H9 (cell line): Measurements from ENCODE around the gene PI4KB. TPM values are rescaled to one million over a fixed set of nuclear protein-coding genes. Genes with fewer than 3 reads are reported as not detected.

ENCODE experiments used
- DNase-seq: peaks from one replicate; pipeline ENCODE4 v3.0.0-alpha.2; 2017
- H2AFZ ChIP-seq: one replicate; pipeline ENCODE4 v1.6.1; 2013; ENCODE audit warnings: mild to moderate bottlenecking, low read length, control low read depth, moderate library complexity
- H2AK5ac ChIP-seq: 2 replicates; pipeline ENCODE4 v1.6.1; 2013; ENCODE audit warnings: low read length, control low read depth, mixed read lengths; ENCODE audit not compliant: insufficient read length
- H2BK120ac ChIP-seq: one replicate; pipeline ENCODE4 v1.6.1; 2013; ENCODE audit warnings: low read depth, mild to moderate bottlenecking, low read length, control low read depth, inconsistent platforms; ENCODE audit not compliant: poor library complexity, severe bottlenecking
- H2BK12ac ChIP-seq: 2 replicates; pipeline ENCODE4 v1.6.1; 2013; ENCODE audit warnings: low read length, control low read depth, mixed read lengths, low read depth; ENCODE audit not compliant: insufficient read length
- H2BK15ac ChIP-seq: 2 replicates; pipeline ENCODE4 v1.6.1; 2013; ENCODE audit warnings: low read depth, low read length, control low read depth
- H2BK20ac ChIP-seq: one replicate; pipeline ENCODE4 v1.6.1; 2013; ENCODE audit warnings: low read depth, mild to moderate bottlenecking, low read length, control low read depth, inconsistent platforms; ENCODE audit not compliant: poor library complexity, severe bottlenecking
- H2BK5ac ChIP-seq: 2 replicates; pipeline ENCODE4 v1.6.1; 2013; ENCODE audit warnings: low read length, control low read depth, mixed read lengths; ENCODE audit not compliant: insufficient read length
- H3K14ac ChIP-seq: 2 replicates; pipeline ENCODE4 v1.6.1; 2013; ENCODE audit warnings: low read length, control low read depth; ENCODE audit not compliant: insufficient read depth
- H3K18ac ChIP-seq: 2 replicates; pipeline ENCODE4 v1.6.1; 2013; ENCODE audit warnings: low read depth, mild to moderate bottlenecking, mixed read lengths, low read length, control low read depth; ENCODE audit not compliant: insufficient read length
- H3K23ac ChIP-seq: 2 replicates; pipeline ENCODE4 v1.6.1; 2013; ENCODE audit warnings: low read length, control low read depth, mixed read lengths, low read depth; ENCODE audit not compliant: insufficient read length
- H3K23me2 ChIP-seq: 2 replicates; pipeline ENCODE4 v1.6.1; 2013; ENCODE audit warnings: low read depth, mild to moderate bottlenecking, mixed read lengths, low read length, control low read depth; ENCODE audit not compliant: insufficient read length, poor library complexity, severe bottlenecking
- H3K27ac ChIP-seq: 2 replicates; pipeline ENCODE4 v1.5.1; 2013; ENCODE audit warnings: low read length, control low read depth, mixed read lengths, low read depth; ENCODE audit not compliant: insufficient read length
- H3K27me3 ChIP-seq: 2 replicates; pipeline ENCODE4 v1.6.1; 2013; ENCODE audit warnings: low read length, control low read depth, inconsistent platforms; ENCODE audit not compliant: insufficient read depth
- H3K4ac ChIP-seq: 2 replicates; pipeline ENCODE4 v1.6.1; 2013; ENCODE audit warnings: low read depth, mild to moderate bottlenecking, control low read depth, inconsistent platforms, low read length, moderate library complexity
- H3K4me1 ChIP-seq: 2 replicates; pipeline ENCODE4 v1.6.1; 2013; ENCODE audit warnings: low read length, control low read depth, inconsistent platforms; ENCODE audit not compliant: insufficient read depth
- H3K4me2 ChIP-seq: 2 replicates; pipeline ENCODE4 v1.6.1; 2013; ENCODE audit warnings: low read length, control low read depth, mixed read lengths; ENCODE audit not compliant: insufficient read length, insufficient read depth
- H3K56ac ChIP-seq: 2 replicates; pipeline ENCODE4 v1.6.1; 2013; ENCODE audit warnings: low read depth, mild to moderate bottlenecking, mixed read lengths, low read length, control low read depth; ENCODE audit not compliant: insufficient read length
- H3K79me1 ChIP-seq: 2 replicates; pipeline ENCODE4 v1.6.1; 2013; ENCODE audit warnings: low read depth, mild to moderate bottlenecking, moderate library complexity, low read length, control low read depth, inconsistent platforms; ENCODE audit not compliant: insufficient read depth, poor library complexity, severe bottlenecking
- H3K79me2 ChIP-seq: 2 replicates; pipeline ENCODE4 v1.6.1; 2013; ENCODE audit warnings: low read length, control low read depth, inconsistent platforms; ENCODE audit not compliant: insufficient read depth
- H3K9ac ChIP-seq: 2 replicates; pipeline ENCODE4 v1.6.1; 2013; ENCODE audit warnings: low read length, control low read depth, mixed read lengths; ENCODE audit not compliant: insufficient read length; ENCODE audit errors: extremely low read depth
- H3K9me3 ChIP-seq: one replicate; pipeline ENCODE4 v1.6.1; 2013; ENCODE audit warnings: low read depth, low read length, inconsistent platforms; ENCODE audit not compliant: control insufficient read depth
- H3T11ph ChIP-seq: one replicate; pipeline ENCODE4 v1.6.1; 2013; ENCODE audit warnings: mild to moderate bottlenecking, low read length, control low read depth, inconsistent platforms
- H4K20me1 ChIP-seq: one replicate; pipeline ENCODE4 v1.6.1; 2013; ENCODE audit not compliant: control insufficient read depth, insufficient read length, insufficient read depth
- H4K5ac ChIP-seq: 2 replicates; pipeline ENCODE4 v1.6.1; 2013; ENCODE audit warnings: low read depth, mild to moderate bottlenecking, mixed read lengths, low read length, control low read depth; ENCODE audit not compliant: insufficient read length
- H4K8ac ChIP-seq: replicated peaks from 2 replicates; pipeline ENCODE4 v1.6.1; 2013; ENCODE audit warnings: low read length, control low read depth, mixed read lengths, low read depth; ENCODE audit not compliant: insufficient read length
- H4K91ac ChIP-seq: 2 replicates; pipeline ENCODE4 v1.6.1; 2013; ENCODE audit warnings: low read depth, mild to moderate bottlenecking, moderate library complexity, mixed read lengths, low read length, control low read depth; ENCODE audit not compliant: insufficient read length
- H3K27ac Mint-ChIP-seq, 3 experiments: 2 replicates in 2 of 3; 3 replicates in 1 of 3; pipeline ENCODE4 v1.8.0; 2020 to 2021; ENCODE audit warnings: mixed read lengths in 3 of 3, mild to moderate bottlenecking in 1 of 3, moderate library complexity in 1 of 3
- H3K27me3 Mint-ChIP-seq: 2 replicates; pipeline ENCODE4 v1.8.0; 2021; ENCODE audit warnings: low read depth, mild to moderate bottlenecking, moderate library complexity, mixed read lengths
- H3K36me3 Mint-ChIP-seq, 3 experiments: 2 replicates in 2 of 3; 3 replicates in 1 of 3; pipeline ENCODE4 v1.8.0; 2020 to 2021; ENCODE audit warnings: low read depth in 3 of 3, mixed read lengths in 3 of 3; ENCODE audit not compliant: insufficient read depth in 1 of 3
- H3K4me1 Mint-ChIP-seq, 2 experiments: 2 replicates each; pipeline ENCODE4 v1.8.0; 2020; ENCODE audit warnings: mixed read lengths in 2 of 2
- H3K4me3 Mint-ChIP-seq, 2 experiments: 2 replicates in 1 of 2; 3 replicates in 1 of 2; pipeline ENCODE4 v1.8.0; 2020 to 2021; ENCODE audit warnings: mild to moderate bottlenecking in 2 of 2, mixed read lengths in 2 of 2, moderate library complexity in 1 of 2
- H3K9me3 Mint-ChIP-seq, 2 experiments: 2 replicates in 1 of 2; 3 replicates in 1 of 2; pipeline ENCODE4 v1.8.0; 2020; ENCODE audit warnings: mild to moderate bottlenecking in 2 of 2, mixed read lengths in 2 of 2, moderate library complexity in 1 of 2
- CTCF ChIP-seq: fragments of 200-600 bp; sonication (generic); conservative IDR thresholded peaks from 3 replicates; pipeline ENCODE4 v1.8.0; 2021; ENCODE audit warnings: antibody characterized with exemption, mild to moderate bottlenecking
- WGBS: extraction: QIAGEN DNeasy Blood & Tissue Kit; methylation state at CpG from one replicate; pipeline ENCODE4 v1.1.7; 2013; ENCODE audit warnings: missing lambda C conversion rate, low lambda C conversion rate, mixed read lengths; ENCODE audit not compliant: insufficient read length; ENCODE audit errors: extremely low coverage; 5-methylcytosine and 5-hydroxymethylcytosine counted together
- total RNA-seq: library from RNA; stranded (reverse); gene quantifications from 2 replicates; pipeline ENCODE4 v1.2.1, GENCODE V29; 2021

Gene PI4KB
- total RNA-seq, 1 experiment from 2014 or later, result 39.1 TPM

GRCh38 chr1:151289991-151290708, 37.1 kb downstream of the PI4KB start:
- Histone ChIP-seq H3K9ac (no peak overlapping the region), H2BK5ac (no peak overlapping the region), H2BK12ac (no peak overlapping the region), H3K9me3 (no peaks in the 10 kb centered on the region), H3K4me2 (no peak overlapping the region), H2AFZ (no peak overlapping the region), H2AK5ac (no peak overlapping the region), H3K4ac (no peak overlapping the region), H3T11ph (no peak overlapping the region), H4K91ac (no peak overlapping the region), H3K23me2 (no peaks in the 10 kb centered on the region), H3K14ac (no peak overlapping the region), H4K5ac (no peak overlapping the region), H3K4me1 (peaks cover under 1% of the 10 kb centered on the region; the same call in 1 of the 2 replicates), H3K18ac (no peak overlapping the region), H4K20me1 (peaks cover 3% of the 10 kb centered on the region), H3K27ac (no peak overlapping the region), H3K79me1 (no peaks in the 10 kb centered on the region), H3K56ac (no peak overlapping the region), H3K27me3 (no peaks in the 10 kb centered on the region), H2BK20ac (no peak overlapping the region), H2BK120ac (no peak overlapping the region), H2BK15ac (no peak overlapping the region), H4K8ac (no peak overlapping the region), H3K23ac (no peak overlapping the region), H3K79me2 (no peaks in the 10 kb centered on the region)
- Mint-ChIP-seq H3K27ac (peak overlapping the region in 1 of 3 experiments; percentile 94; a peak in 3 of 7 replicates), H3K4me3 (no peak overlapping the region; a peak in 1 of 5 replicates), H3K36me3 (peaks cover 54 to 86% (median 81%) of the 10 kb centered on the region in 3 experiments), H3K9me3 (no peaks in the 10 kb centered on the region; a peak in 1 of 5 replicates), H3K27me3 (peaks cover 2% of the 10 kb centered on the region; the same call in 1 of the 2 replicates), H3K4me1 (peaks cover 36 to 53% of the 10 kb centered on the region in 2 experiments)
- WGBS, result no CpG with 5 or more reads among the region's 21 CpGs
- TF ChIP-seq CTCF, result no peak
- DNase-seq, result no peak
